Activated CD8-positive, alpha-beta memory T cell treated with anti-CD3 and anti-CD28 coated beads for 36 hours (primary cell): Measurements from ENCODE around the gene GLIPR2. TPM values are rescaled to one million over a fixed set of nuclear protein-coding genes. Genes with fewer than 3 reads are reported as not detected.

Source experiments
- CTCF ChIA-PET: fragments of 350-600 bp; sonication (Branson Sonifier 250); formaldehyde crosslinking; loops from one replicate; lab custom pipeline; 2021; ENCODE audit warnings: antibody characterized with exemption; lab: Charles Lee
- POLR2A ChIA-PET: fragments of 350-600 bp; sonication (Branson Sonifier 250); formaldehyde crosslinking; loops from one replicate; lab custom pipeline; 2021; ENCODE audit warnings: antibody characterized with exemption; lab: Charles Lee
- total RNA-seq, 2 experiments: library from RNA; stranded (reverse); gene quantifications; one replicate each; pipeline ENCODE4 v1.2.3, GENCODE V29; 2021

The GLIPR2 gene
- total RNA-seq, 2 experiments from 2014 or later = 13.4 to 14.2 TPM

DNA sequence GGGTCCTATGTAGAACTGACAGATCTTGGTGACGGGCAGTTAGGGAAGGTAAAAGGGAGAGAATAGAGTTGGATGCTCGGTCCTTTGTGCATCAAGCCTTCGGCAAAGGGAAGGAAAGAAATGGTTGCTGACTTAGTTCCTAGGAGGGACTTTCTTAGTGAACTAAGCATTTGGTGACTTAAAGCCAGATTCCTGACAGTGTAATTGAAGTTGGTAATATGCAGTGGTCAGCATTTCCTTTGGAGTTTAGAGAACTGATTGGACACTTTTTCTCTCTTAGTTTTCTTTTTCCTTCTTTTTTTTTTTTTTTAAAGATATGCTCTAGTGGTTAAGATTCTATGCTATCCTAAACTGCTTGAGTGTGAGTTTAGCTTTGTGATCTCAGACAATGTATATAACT, 56.5 kb downstream of the GLIPR2 start:
- ChIA-PET POLR2A (no interaction called here), CTCF (interaction anchor here (0.5 to 1.4 kb wide), 2 partner anchors 17 to 65 kb away, joined by 3 read pairs; no protein-coding TSS in a partner anchor)

DNA sequence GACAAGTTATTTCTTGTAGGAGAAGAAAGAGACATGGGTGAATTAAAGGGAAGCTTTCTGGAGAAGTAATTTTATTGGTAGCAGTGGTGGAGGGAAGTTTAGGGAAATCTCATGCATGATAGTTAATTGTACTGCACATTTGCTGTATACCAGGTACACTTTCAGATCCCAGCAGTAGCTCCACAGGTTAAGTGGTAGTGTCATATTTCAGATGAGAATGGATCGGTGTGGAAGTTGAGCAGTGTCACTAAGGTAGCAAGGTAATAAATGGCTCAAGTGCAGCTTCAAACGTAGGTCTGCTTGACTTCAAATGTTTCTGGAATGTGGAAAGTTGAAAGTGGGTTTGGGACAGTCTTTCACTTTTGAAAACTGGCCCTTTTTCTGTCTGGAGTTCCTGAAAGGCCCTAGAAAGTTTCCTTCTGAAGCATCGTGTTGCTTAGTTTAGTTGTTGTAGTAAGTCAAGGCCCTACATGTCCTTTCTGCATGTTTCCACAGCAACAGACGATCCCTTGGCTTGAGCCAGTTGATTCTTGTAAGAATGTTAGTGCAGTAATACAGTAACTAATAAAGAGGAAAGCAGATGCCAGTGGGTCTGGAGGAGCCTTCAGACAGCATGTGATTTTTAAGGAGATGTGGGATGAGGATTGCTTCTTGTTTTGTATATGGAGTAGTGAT, 57.9 kb downstream of the GLIPR2 start:
- CTCF ChIA-PET = interaction anchor here (1.0 kb wide), 1 partner anchor 91 kb away, joined by 3 read pairs; no protein-coding TSS in a partner anchor
- POLR2A ChIA-PET = no interaction called here

DNA sequence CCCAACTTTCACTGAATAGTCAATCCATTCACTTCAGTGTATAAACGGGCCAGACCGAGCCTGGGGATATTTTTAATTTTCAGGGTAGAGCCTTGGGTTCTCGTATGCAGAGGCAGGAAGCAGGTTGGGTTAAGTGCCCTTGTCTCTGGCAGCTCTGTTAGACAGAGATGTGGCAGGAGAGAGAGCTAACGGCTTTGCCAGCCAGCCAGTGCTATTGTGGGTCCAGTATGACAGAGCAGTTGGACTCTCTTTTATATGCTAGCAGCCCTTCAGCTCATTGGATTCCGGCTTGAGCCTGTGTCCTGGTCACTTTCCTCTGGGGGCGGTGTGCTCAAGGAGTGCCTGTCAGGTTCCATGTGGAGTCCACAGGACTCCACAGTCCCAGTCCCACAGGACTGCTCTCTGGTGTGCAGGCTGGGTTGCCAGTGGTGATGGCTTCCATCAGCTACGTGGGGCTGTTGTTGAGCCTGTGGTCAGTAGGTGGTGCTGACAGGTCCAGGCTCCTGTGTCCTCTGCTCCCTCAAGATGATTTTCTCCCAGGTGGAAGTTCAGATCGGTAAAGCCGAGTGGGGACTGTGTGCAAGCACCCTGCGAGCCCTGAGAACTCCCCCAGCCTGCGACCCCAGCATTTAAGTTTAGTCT, 68.5 kb downstream of the GLIPR2 start:
- ChIA-PET POLR2A (no interaction called here), CTCF (interaction anchor here (0.8 to 2.0 kb wide), 3 partner anchors 8 to 38 kb away, joined by 3 to 5 read pairs (median 4); partner anchors contain the start of gene CLTA)

DNA sequence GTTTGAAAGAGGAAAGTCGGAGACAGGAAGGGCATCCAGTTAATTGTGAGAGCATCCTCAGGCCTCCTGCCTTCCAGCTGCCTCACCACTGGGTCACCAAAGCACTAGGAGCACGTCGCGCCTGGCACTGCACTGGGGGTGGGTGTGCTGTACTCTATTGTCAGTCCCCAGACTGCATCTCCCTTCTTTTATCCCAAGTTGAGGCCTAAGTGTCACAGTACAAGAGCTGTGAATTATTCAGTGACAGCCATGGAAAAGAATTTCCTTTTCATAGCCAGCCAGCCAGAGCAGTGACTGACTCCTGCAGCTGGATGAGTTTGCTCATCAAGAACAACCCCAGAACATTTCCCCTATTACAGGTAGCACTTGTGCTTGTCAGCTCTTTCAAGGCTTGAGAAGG, 70.5 kb downstream of the GLIPR2 start:
- POLR2A ChIA-PET = no interaction called here
- CTCF ChIA-PET = interaction anchor here (0.6 to 1.0 kb wide), 4 partner anchors 11 to 116 kb away, joined by 3 read pairs; no protein-coding TSS in a partner anchor

DNA sequence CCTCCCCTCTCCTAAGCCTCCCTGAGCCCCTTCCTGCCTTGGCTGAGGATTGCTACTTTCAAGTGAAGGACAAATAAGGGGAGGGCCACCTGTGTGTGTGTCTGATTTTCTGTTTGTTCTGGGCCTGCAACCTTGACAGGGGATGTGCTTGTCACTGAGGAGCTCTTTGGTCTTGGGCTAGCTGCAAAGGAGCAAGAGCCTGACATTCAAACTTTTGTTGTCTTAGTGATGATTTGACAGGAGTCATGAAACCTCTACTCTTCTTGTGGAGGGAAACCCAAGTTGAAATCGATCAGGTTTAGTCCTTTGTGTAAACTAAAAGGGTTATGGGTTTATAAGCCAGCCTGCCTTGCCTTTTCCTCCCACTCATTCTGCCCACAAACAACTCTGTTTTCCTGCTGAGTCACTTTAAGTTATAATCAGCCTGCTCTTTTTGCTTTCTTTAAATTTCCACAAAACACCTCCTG, 71.0 kb downstream of the GLIPR2 start:
- CTCF ChIA-PET = interaction anchor here (0.6 to 1.0 kb wide), 2 partner anchors 10 to 116 kb away, joined by 3 read pairs; no protein-coding TSS in a partner anchor

DNA sequence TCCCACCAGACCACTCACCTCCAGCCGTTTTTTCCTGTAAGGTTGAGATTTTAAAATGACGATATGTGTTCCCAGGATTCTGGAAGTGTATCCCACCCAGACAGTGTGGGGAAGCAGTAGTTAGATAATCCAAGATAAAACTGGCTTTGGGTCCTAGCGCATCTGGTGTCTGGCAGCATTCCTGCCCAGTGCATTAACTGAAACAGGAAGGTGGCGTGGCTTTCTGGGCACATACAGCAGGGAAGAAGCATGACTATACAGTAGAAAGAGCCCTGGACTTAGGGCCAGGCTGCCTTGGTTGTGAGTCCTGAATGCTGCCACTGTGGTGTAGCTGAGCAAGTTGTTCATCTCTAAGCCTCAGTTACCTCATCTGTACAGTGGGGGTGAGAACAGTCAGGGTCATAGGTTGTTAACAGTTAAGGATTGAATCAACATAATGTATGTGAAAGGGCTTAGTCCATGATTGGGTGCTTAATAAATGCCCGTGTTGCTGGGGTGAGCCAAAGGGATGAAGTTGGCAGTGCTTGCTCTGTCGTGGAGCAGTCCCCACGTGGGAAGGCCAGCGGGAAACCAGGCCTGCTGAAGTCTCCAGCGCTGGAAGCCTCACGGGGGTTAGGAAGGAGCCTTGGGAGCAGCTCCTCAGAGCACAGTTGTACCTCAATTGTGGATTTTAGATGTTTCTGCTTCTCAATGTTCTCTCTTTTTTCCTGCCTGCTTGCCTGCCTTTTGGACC, 72.2 kb downstream of the GLIPR2 start:
- ChIA-PET CTCF (interaction anchor here (0.6 kb wide), 1 partner anchor 148 kb away, joined by 4 read pairs; no protein-coding TSS in a partner anchor), POLR2A (no interaction called here)

More for the DNA sequence above, 71.0 kb downstream of the GLIPR2 start:
- POLR2A ChIA-PET = no interaction called here

DNA sequence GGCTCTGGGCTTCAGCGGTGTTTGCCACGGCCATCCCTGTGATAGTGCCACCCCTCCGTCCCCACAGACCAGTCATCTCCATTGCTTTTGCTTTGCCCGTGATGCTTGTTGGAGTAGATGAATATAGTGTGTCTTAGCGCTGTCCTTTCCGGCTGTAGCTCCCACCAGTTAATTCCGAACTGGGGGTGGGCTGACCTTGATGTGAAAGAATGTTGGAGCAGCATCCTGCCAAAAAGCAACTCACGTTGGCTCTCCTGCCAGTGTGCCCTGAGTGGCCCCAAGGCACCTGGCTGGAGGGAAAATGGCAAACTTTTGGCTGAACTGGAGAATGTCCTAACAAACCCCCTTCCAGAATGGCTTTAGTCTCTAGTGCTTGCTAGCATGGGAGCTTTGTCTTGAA, 74.2 kb downstream of the GLIPR2 start:
- ChIA-PET POLR2A (interaction anchor here (1.5 kb wide), 1 partner anchor 20 kb away, joined by 3 read pairs; the partner anchor contains the start of gene CLTA), CTCF (interaction anchor here (1.3 to 1.8 kb wide), 2 partner anchors 17 to 20 kb away, joined by 3 to 4 read pairs; partner anchors contain the start of gene CLTA)

DNA sequence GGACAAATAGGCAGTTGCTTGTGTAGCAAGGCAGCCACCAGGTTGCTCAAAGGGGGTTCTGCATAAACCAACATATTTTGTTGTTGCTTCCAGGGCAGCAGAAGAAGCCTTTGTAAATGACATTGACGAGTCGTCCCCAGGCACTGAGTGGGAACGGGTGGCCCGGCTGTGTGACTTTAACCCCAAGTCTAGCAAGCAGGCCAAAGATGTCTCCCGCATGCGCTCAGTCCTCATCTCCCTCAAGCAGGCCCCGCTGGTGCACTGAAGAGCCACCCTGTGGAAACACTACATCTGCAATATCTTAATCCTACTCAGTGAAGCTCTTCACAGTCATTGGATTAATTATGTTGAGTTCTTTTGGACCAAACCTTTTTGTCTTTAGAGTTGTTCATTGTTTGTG, 75.0 kb downstream of the GLIPR2 start:
- ChIA-PET CTCF (interaction anchor here (1.8 kb wide), 1 partner anchor 21 kb away, joined by 4 read pairs; the partner anchor contains the start of gene CLTA), POLR2A (no interaction called here)

DNA sequence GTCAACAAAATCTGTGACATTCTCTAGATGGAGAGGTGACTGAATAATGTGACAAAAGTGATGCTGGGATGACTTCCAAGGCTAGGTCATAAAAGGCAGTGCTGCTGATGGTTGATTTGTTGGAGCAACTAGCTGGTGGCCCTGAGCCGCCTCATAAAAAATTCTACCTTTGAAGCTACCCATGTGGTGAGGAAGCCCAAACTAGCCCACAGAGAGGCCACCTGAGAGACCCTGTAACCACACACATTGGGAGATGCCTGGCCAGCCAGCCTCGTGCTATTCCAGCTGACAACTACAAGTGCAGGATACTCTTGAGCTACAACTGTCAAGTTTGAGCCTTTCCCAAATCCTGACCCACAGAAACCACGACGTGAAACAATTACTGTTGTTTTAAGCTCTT, 76.9 kb downstream of the GLIPR2 start:
- ChIA-PET CTCF (interaction anchor here (1.1 kb wide), 1 partner anchor 8 kb away, joined by 3 read pairs; no protein-coding TSS in a partner anchor), POLR2A (interaction anchor here (1.6 kb wide), 1 partner anchor 22 kb away, joined by 4 read pairs; no protein-coding TSS in a partner anchor)

Other genes with a start within 250 kb of the GLIPR2 start
- gene HRCT1, start 230.5 kb upstream of the GLIPR2 start, total RNA-seq = not detected
- not detected for gene SPAAR, start 227.2 kb upstream of the GLIPR2 start, total RNA-seq
- not detected for gene OR2S2, start 178.6 kb upstream of the GLIPR2 start, total RNA-seq
- gene RECK, start 99.8 kb upstream of the GLIPR2 start, total RNA-seq = 1 to 10 TPM; 4.2 to 4.4 TPM
- not detected for gene CCIN, start 32.7 kb downstream of the GLIPR2 start, total RNA-seq
- gene CLTA, start 54.2 kb downstream of the GLIPR2 start, total RNA-seq = 100 to 1,000 TPM; 181 TPM
- gene GNE, start 121.7 kb downstream of the GLIPR2 start, total RNA-seq = 10 to 100 TPM; 14.4 to 15.5 TPM